Measurements from ENCODE around the gene TELO2.

DNA sequence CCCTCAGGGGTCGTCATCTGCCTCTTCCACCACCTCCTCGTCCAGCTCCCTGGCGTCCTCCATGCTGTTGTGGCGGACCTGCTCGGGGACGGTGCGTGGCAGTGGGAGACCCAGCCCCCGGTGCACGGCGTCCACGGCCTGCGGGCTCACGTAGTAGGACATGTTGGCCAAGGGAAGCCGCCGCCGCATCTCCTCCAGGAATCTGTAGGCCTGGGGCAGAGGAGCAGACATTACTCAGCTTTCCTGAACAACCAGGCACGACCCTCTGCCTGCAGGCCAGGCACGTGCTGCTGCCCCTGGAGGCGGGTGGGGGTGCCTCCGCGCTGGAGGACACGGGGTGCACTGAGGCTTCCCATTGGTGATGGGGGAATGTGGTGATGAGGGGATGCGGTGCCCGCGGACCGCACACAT, 17.8 kb downstream of the TELO2 start:
- TF ChIP-seq RAD21 (IDR thresholded peaks at IDR 0.05) = no peak
- TF ChIP-seq, protein P1, sequence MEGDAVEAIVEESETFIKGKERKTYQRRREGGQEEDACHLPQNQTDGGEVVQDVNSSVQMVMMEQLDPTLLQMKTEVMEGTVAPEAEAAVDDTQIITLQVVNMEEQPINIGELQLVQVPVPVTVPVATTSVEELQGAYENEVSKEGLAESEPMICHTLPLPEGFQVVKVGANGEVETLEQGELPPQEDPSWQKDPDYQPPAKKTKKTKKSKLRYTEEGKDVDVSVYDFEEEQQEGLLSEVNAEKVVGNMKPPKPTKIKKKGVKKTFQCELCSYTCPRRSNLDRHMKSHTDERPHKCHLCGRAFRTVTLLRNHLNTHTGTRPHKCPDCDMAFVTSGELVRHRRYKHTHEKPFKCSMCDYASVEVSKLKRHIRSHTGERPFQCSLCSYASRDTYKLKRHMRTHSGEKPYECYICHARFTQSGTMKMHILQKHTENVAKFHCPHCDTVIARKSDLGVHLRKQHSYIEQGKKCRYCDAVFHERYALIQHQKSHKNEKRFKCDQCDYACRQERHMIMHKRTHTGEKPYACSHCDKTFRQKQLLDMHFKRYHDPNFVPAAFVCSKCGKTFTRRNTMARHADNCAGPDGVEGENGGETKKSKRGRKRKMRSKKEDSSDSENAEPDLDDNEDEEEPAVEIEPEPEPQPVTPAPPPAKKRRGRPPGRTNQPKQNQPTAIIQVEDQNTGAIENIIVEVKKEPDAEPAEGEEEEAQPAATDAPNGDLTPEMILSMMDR (IDR thresholded peaks at IDR 0.05; ENCODE audit: low read depth, low read length, missing input control) = no peak
- no peak for TF ChIP-seq YY1 (IDR thresholded peaks at IDR 0.05)
- TF ChIP-seq SP1 (IDR thresholded peaks at IDR 0.05) = no peak
- no peak for TF ChIP-seq GABPA (IDR thresholded peaks at IDR 0.05 in 1 of 2, conservative IDR thresholded peaks at IDR 0.05 in 1 of 2)
- TF ChIP-seq, protein P2, sequence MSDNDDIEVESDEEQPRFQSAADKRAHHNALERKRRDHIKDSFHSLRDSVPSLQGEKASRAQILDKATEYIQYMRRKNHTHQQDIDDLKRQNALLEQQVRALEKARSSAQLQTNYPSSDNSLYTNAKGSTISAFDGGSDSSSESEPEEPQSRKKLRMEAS (IDR thresholded peaks at IDR 0.05) = no peak
- TF ChIP-seq, protein P3, sequence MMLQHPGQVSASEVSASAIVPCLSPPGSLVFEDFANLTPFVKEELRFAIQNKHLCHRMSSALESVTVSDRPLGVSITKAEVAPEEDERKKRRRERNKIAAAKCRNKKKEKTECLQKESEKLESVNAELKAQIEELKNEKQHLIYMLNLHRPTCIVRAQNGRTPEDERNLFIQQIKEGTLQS (IDR thresholded peaks at IDR 0.05) = no peak
